HepG2 (cell line): Measurements from ENCODE around the gene PLPPR2. TPM values are rescaled to one million over a fixed set of nuclear protein-coding genes. Genes with fewer than 3 reads are reported as not detected.
A peak's percentile ranks its signal among the peaks of the same experiment; 100 is the strongest.

Experiments
- BHLHE40 ChIP-seq: IDR thresholded peaks from 2 replicates; pipeline ENCODE4 v1.6.1; 2011; ENCODE audit warnings: low read length, improper control_type of control experiment
- HINFP ChIP-seq: sonication (generic); formaldehyde crosslinking; IDR thresholded peaks from 2 replicates; pipeline ENCODE4 v1.4.0; 2020; ENCODE audit warnings: low read depth, mild to moderate bottlenecking, missing genetic modification reagents
- KLF11 ChIP-seq: IDR thresholded peaks from 2 replicates; pipeline ENCODE4 v1.6.1; 2016; ENCODE audit warnings: missing compliant biosample characterization
- LCORL ChIP-seq, 2 experiments: fragments of 450-650 bp in 1 of 2; sonication (generic) in 1 of 2; formaldehyde crosslinking in 1 of 2; IDR thresholded peaks; 2 replicates each; pipeline versions ENCODE4 v1.5.0 to v1.6.1; 2017 to 2020; ENCODE audit warnings: antibody characterized with exemption in 1 of 2, missing genetic modification reagents in 1 of 2
- MATR3 ChIP-seq: sonication (generic); formaldehyde crosslinking; IDR thresholded peaks from 2 replicates; pipeline ENCODE4 v1.4.0; 2020; ENCODE audit warnings: missing genetic modification reagents
- MED13 ChIP-seq: sonication (generic); formaldehyde crosslinking; IDR thresholded peaks from 2 replicates; pipeline ENCODE4 v1.5.0; 2020; ENCODE audit warnings: missing genetic modification reagents
- REST ChIP-seq, 2 experiments: IDR thresholded peaks; 2 replicates each; pipeline ENCODE4 v1.6.1; 2011 to 2012; ENCODE audit warnings: low read length in 2 of 2, borderline replicate concordance in 1 of 2, low read depth in 1 of 2, mild to moderate bottlenecking in 1 of 2, moderate library complexity in 1 of 2
- SALL2 ChIP-seq: sonication (generic); formaldehyde crosslinking; IDR thresholded peaks from 2 replicates; pipeline ENCODE4 v1.8.1; 2023; ENCODE audit warnings: mild to moderate bottlenecking, missing genetic modification reagents, inconsistent platforms
- ZBTB26 ChIP-seq: IDR thresholded peaks from 2 replicates; pipeline ENCODE4 v1.6.1; 2016; ENCODE audit warnings: missing compliant biosample characterization, missing genetic modification reagents, borderline replicate concordance
- ZNF318 ChIP-seq: sonication (generic); formaldehyde crosslinking; IDR thresholded peaks from 2 replicates; pipeline ENCODE4 v1.4.0; 2020; ENCODE audit warnings: mild to moderate bottlenecking, missing genetic modification reagents
- ZNF383 ChIP-seq: sonication (generic); formaldehyde crosslinking; IDR thresholded peaks from 2 replicates; pipeline ENCODE4 v1.4.0; 2020; ENCODE audit warnings: missing genetic modification reagents, mild to moderate bottlenecking, borderline replicate concordance
- ZSCAN12 ChIP-seq: sonication (generic); formaldehyde crosslinking; IDR thresholded peaks from 2 replicates; pipeline ENCODE4 v1.9.0; 2021; ENCODE audit warnings: mild to moderate bottlenecking, missing genetic modification reagents
- polyA plus RNA-seq, 8 experiments: library from polyadenylated mRNA; depleted of rRNA in 3 of 8; stranded (reverse) in 7 of 8; unstranded in 1 of 8; fragments of >200 nt; fragmentation: Illumina TruSeq in 4 of 8; extraction: Trizol in 4 of 8; gene quantifications; 2 replicates each; pipeline versions ENCODE4 v1.2.1 to v1.2.3, GENCODE V29; 2011 to 2016; ENCODE audit warnings: low read depth in 4 of 8, missing spikeins in 1 of 8, mixed read lengths in 1 of 8; ENCODE audit not compliant: insufficient read depth in 1 of 8
- total RNA-seq, 5 experiments: library from RNA; depleted of rRNA; stranded (reverse); fragments of >200 nt; fragmentation: Illumina TruSeq; extraction: Trizol; gene quantifications; 2 replicates each; pipeline ENCODE4 v1.2.3, GENCODE V29; 2016; ENCODE audit warnings: low read depth in 1 of 5

PLPPR2 gene
- total and polyA plus RNA-seq, 2 of the 13 experiments (the other 11 are each of a cell fraction or from before 2014, with no cell fraction given) = 1.5 to 2.1 TPM

GRCh38 chr19:11345122-11345803 lies 10.0 kb upstream of the PLPPR2 start (continued):
- TF ChIP-seq KLF11 (CRISPR knock-in tag) (0 out of 2 replicates have a peak, but pooled peaks have one; percentile 38), LCORL (IDR thresholded peaks at IDR 0.05) (no peak), LCORL (CRISPR knock-in tag; IDR thresholded peaks at IDR 0.05) (no peak), MATR3 (CRISPR knock-in tag) (no peak), SALL2 (CRISPR knock-in tag) (0 out of 2 replicates have a peak, but pooled peaks have one; percentile 13), ZNF383 (CRISPR knock-in tag) (peak; percentile 56; the same call in 1 of the 2 replicates), HINFP (CRISPR knock-in tag) (no peak), ZNF318 (CRISPR knock-in tag) (peak; percentile 32; the same call in 1 of the 2 replicates), ZSCAN12 (CRISPR knock-in tag) (no peak), ZBTB26 (CRISPR knock-in tag) (peak; percentile 16; the same call in 1 of the 2 replicates), REST (IDR thresholded peaks at IDR 0.05; ENCODE audit: borderline replicate concordance in 1 of 2, low read depth in 1 of 2, low read length in 2 of 2) (no peak), MED13 (CRISPR knock-in tag) (no peak), BHLHE40 (no peak)
